OCI-LY7 (cell line): Measurements from ENCODE around the gene PTGES.

ENCODE experiments used
- EZH2phosphoT487 ChIP-seq: fragments of 200-600 bp; sonication (generic); IDR thresholded peaks from 2 replicates; pipeline ENCODE4 v1.6.1; 2018; ENCODE audit warnings: low read depth, borderline replicate concordance, mild to moderate bottlenecking, mixed run types, antibody characterized with exemption, low read length, moderate library complexity, mixed read lengths
- TF ChIP-seq, protein P1 (sequence below): fragments of 200-600 bp; sonication (generic); conservative IDR thresholded peaks from 2 replicates; pipeline ENCODE4 v1.5.1; 2014; ENCODE audit warnings: mild to moderate bottlenecking, antibody characterized with exemption, low read length, moderate library complexity, mixed read lengths

DNA sequence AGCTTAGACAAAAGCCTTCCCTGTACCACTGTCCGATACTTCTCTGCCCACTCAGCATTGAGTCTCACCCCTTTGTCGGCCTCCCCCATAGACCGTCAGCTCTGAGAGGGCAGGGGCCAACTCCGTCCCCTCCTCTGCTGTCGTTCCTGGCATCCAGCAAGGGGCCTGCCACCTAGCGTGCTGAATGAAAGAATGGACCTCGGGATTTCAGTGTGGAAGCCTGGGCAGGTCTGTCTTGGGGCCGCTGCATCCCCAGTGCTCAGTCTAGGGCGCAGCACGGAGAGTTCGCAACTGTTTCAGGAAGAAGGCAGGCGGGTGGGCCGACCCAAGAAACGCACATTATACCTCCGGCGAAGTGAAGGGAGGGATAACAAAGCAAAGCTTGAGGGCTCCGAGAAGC lies 48.7 kb upstream of the PTGES start:
- TF ChIP-seq, protein P1, sequence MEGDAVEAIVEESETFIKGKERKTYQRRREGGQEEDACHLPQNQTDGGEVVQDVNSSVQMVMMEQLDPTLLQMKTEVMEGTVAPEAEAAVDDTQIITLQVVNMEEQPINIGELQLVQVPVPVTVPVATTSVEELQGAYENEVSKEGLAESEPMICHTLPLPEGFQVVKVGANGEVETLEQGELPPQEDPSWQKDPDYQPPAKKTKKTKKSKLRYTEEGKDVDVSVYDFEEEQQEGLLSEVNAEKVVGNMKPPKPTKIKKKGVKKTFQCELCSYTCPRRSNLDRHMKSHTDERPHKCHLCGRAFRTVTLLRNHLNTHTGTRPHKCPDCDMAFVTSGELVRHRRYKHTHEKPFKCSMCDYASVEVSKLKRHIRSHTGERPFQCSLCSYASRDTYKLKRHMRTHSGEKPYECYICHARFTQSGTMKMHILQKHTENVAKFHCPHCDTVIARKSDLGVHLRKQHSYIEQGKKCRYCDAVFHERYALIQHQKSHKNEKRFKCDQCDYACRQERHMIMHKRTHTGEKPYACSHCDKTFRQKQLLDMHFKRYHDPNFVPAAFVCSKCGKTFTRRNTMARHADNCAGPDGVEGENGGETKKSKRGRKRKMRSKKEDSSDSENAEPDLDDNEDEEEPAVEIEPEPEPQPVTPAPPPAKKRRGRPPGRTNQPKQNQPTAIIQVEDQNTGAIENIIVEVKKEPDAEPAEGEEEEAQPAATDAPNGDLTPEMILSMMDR = no peak
- no peak for TF ChIP-seq EZH2phosphoT487
